ENCODE measurements around the gene PAMR1. TPM values are rescaled to one million over a fixed set of nuclear protein-coding genes. Genes with fewer than 3 reads are reported as not detected.

The PAMR1 gene
- total RNA-seq, 1 donor from 2014 or later, result not detected

DNA sequence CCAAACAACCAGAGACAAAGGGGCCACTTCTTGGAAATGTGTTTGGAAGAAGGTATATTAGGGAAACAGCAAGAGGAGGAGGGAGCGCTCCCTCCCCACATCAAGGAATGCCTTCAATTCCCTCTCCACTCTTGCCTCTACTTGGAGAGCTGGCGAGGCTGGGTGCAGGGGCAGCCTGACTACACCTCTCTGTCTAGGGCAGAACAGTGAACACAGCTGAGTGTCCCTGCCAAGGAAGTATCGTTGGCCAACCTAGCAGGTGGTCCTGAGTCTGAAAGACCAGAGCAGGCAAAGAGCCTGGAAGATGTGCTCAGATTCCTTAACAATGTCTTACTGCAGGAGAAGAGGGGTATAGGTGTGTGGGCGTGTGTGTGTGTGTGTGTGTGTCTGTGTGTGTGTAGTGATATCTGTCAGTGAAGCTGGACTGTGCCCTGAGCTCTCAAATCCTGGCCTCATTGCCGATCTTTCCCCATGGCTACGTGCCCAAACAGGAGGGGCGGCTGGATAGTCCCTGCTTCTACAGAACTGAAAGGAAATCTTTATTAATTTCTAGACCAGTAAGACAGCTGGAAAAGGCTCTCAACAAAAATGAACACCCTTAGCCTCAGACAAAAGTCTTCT lies 46.8 kb downstream of the PAMR1 start:
- DNase-seq, result no peak
- intact Hi-C loops (cut with micrococcal nuclease), result no loop called here
- no peak overlapping the region for H3K27ac Mint-ChIP-seq
- peaks cover 21% of the 10 kb centered on the region for H3K27me3 Mint-ChIP-seq
- H3K4me1 Mint-ChIP-seq, result no peaks in the 10 kb centered on the region
- no peaks in the 10 kb centered on the region for H3K36me3 Mint-ChIP-seq (ENCODE audit: low read depth)
- peaks cover 15% of the 10 kb centered on the region for H3K9me3 Mint-ChIP-seq
- H3K4me3 Mint-ChIP-seq, result no peak overlapping the region

- intact Hi-C loops (cut with micrococcal nuclease), result no loop called here
- H3K4me1 Mint-ChIP-seq, result no peaks in the 10 kb centered on the region
- H3K36me3 Mint-ChIP-seq (ENCODE audit: low read depth), result no peaks in the 10 kb centered on the region
- H3K27me3 Mint-ChIP-seq, result peaks cover 17% of the 10 kb centered on the region
- H3K27ac Mint-ChIP-seq, result no peak overlapping the region
- no peak overlapping the region for H3K4me3 Mint-ChIP-seq
- DNase-seq, result no peak
- H3K9me3 Mint-ChIP-seq, result peaks cover 14% of the 10 kb centered on the region
These were observed 47.5 kb downstream of the PAMR1 start for GRCh38 chr11:35477901-35478300.

GRCh38 chr11:35474688-35475087 lies 50.7 kb downstream of the PAMR1 start:
- H3K36me3 Mint-ChIP-seq (ENCODE audit: low read depth), result no peaks in the 10 kb centered on the region
- no peak overlapping the region for H3K27ac Mint-ChIP-seq
- peaks cover 11% of the 10 kb centered on the region for H3K27me3 Mint-ChIP-seq
- no peak overlapping the region for H3K4me3 Mint-ChIP-seq
- no peak for DNase-seq
- H3K4me1 Mint-ChIP-seq, result no peaks in the 10 kb centered on the region
- intact Hi-C loops (cut with micrococcal nuclease), result no loop called here
- H3K9me3 Mint-ChIP-seq, result peaks cover 10% of the 10 kb centered on the region

DNA sequence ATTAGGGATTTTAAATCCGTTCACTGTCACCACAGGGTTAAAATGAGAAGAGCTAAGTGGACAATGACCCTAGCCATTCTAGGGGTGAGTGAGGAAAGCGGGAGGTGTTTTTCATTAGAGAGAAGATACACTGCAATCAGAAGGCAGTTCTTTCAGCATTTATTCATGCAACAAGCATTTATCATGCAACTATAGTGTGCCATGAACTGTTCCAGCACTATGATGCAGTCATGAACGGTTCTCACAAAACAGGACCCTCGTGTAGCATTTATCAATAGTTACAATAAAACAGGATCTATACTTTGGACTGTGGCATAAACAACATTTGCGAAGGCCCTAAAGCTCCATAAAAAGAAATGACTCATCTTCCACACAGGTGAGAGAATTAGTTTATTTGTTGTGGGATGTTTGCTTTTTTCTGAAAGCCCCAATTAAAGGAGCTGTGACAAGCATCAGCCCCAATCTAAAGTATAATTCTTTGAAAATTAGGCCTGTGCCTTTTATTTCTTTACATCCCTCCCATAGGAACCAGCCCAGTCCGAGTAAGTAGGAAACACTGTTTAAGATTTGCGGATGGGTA lies 51.5 kb downstream of the PAMR1 start:
- H3K27ac Mint-ChIP-seq, result no peak overlapping the region
- H3K36me3 Mint-ChIP-seq (ENCODE audit: low read depth), result no peaks in the 10 kb centered on the region
- no peaks in the 10 kb centered on the region for H3K4me1 Mint-ChIP-seq
- H3K4me3 Mint-ChIP-seq, result no peak overlapping the region
- H3K9me3 Mint-ChIP-seq, result peaks cover 10% of the 10 kb centered on the region
- peaks cover 13% of the 10 kb centered on the region for H3K27me3 Mint-ChIP-seq
- intact Hi-C loops (cut with micrococcal nuclease), result no loop called here
- DNase-seq, result no peak

DNA sequence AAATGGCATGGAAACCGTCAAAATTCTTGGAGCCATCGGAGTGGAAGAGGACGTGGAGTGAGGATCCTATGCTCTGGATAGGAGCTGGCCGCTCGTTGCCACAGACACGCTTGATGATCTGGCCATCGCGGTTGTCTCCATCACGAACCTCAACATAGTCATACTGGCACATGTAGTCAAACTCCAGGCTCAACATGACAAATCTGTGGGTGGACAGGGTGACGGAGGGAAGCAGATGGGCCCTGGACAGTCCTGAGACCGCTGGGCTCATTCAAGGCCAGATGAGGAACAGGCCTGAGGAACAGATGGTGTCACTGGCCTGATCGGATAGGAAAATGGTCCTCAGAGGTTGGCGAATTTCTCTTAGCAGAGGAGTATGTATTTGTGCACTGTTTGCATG lies 54.8 kb downstream of the PAMR1 start:
- Mint-ChIP-seq H3K27me3 (peaks cover 8% of the 10 kb centered on the region), H3K4me1 (no peaks in the 10 kb centered on the region), H3K4me3 (no peak overlapping the region), H3K27ac (no peak overlapping the region), H3K9me3 (no peaks in the 10 kb centered on the region), H3K36me3 (ENCODE audit: low read depth) (no peaks in the 10 kb centered on the region)
- intact Hi-C loops (cut with micrococcal nuclease), result no loop called here
- DNase-seq, result no peak

- no peaks in the 10 kb centered on the region for H3K4me1 Mint-ChIP-seq
These were observed 59.4 kb downstream of the PAMR1 start for GRCh38 chr11:35466058-35466457.

GRCh38 chr11:35464308-35464707 lies 61.1 kb downstream of the PAMR1 start:
- H3K27ac Mint-ChIP-seq, result no peak overlapping the region
- DNase-seq, result no peak
- intact Hi-C loops (cut with micrococcal nuclease), result no loop called here
- no peaks in the 10 kb centered on the region for H3K9me3 Mint-ChIP-seq
- H3K4me1 Mint-ChIP-seq, result no peaks in the 10 kb centered on the region
- no peak overlapping the region for H3K4me3 Mint-ChIP-seq
- H3K36me3 Mint-ChIP-seq (ENCODE audit: low read depth), result no peaks in the 10 kb centered on the region
- peaks cover 15% of the 10 kb centered on the region for H3K27me3 Mint-ChIP-seq

More at GRCh38 chr11:35466058-35466457, 59.4 kb downstream of the PAMR1 start:
- H3K9me3 Mint-ChIP-seq, result no peaks in the 10 kb centered on the region
- H3K4me3 Mint-ChIP-seq, result no peak overlapping the region
- H3K27me3 Mint-ChIP-seq, result peaks cover 15% of the 10 kb centered on the region
- H3K36me3 Mint-ChIP-seq (ENCODE audit: low read depth), result no peaks in the 10 kb centered on the region
- intact Hi-C loops (cut with micrococcal nuclease), result no loop called here
- no peak overlapping the region for H3K27ac Mint-ChIP-seq
- no peak for DNase-seq

DNA sequence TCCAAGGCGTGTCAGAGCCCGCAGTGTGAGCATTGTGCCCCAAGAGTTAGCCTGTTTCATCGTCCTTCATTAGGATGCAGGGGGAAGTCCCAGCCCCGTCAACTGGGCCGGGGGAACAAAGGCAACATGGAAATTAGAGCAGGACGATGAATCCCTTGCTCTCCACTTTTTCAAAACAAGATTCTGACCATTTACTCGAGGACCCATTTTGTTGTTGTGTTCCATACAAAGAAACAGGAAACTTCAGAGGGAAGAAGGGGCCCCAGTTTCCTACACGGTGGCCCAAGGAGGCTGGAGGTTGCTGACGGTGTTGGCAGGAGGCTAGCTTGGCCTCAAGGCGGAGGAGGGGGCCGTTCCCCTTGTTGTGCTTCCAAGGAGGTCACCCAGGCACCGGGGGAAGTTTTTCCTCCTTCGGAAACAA lies 62.1 kb downstream of the PAMR1 start:
- no peak for DNase-seq
- no peaks in the 10 kb centered on the region for H3K4me1 Mint-ChIP-seq
- H3K9me3 Mint-ChIP-seq, result no peaks in the 10 kb centered on the region
- peaks cover 11% of the 10 kb centered on the region for H3K27me3 Mint-ChIP-seq
- no peak overlapping the region for H3K27ac Mint-ChIP-seq
- intact Hi-C loops (cut with micrococcal nuclease), result no loop called here
- no peak overlapping the region for H3K4me3 Mint-ChIP-seq
- no peaks in the 10 kb centered on the region for H3K36me3 Mint-ChIP-seq (ENCODE audit: low read depth)

DNA sequence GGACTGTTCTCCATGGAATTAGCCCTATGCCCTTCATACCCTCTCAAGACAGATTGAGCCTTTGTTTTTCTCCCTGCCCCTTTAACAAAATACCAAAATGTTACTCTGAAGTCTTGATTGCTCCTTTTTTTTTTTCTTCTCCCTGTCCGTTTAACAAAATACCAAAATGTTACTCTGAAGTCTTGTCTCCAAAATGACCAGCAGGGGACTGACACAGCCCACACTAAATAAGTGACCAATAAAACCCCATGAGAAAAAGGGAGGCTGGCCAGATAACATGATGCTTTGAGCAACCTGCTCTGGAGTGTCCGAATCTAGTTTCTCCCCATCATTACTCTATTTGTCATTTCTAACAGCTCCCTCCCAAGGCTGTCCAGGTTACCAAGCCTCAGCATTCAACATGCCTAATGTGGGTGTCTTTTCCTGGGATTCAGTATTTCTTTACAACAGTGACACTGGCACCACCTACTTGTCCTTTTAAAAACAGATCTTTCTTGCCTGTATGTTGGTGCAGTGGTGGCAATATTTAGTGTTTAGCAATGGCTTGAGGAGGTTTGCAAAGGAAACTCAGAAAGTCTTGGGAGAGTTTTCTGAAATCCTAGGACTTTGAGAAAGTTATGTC lies 63.4 kb downstream of the PAMR1 start:
- Mint-ChIP-seq H3K9me3 (no peaks in the 10 kb centered on the region), H3K4me1 (no peaks in the 10 kb centered on the region), H3K27ac (no peak overlapping the region), H3K27me3 (peaks cover 8% of the 10 kb centered on the region), H3K36me3 (ENCODE audit: low read depth) (no peaks in the 10 kb centered on the region), H3K4me3 (no peak overlapping the region)
- DNase-seq, result no peak
- intact Hi-C loops (cut with micrococcal nuclease), result no loop called here

GRCh38 chr11:35459489-35459888 lies 65.9 kb downstream of the PAMR1 start:
- H3K27me3 Mint-ChIP-seq, result peaks cover 18% of the 10 kb centered on the region
- H3K4me1 Mint-ChIP-seq, result no peaks in the 10 kb centered on the region
- intact Hi-C loops (cut with micrococcal nuclease), result no loop called here

GRCh38 chr11:35458846-35459245 lies 66.6 kb downstream of the PAMR1 start:
- Mint-ChIP-seq H3K4me1 (no peaks in the 10 kb centered on the region), H3K9me3 (no peaks in the 10 kb centered on the region), H3K27me3 (peaks cover 15% of the 10 kb centered on the region), H3K36me3 (ENCODE audit: low read depth) (no peaks in the 10 kb centered on the region), H3K4me3 (no peak overlapping the region), H3K27ac (no peak overlapping the region)
- intact Hi-C loops (cut with micrococcal nuclease), result no loop called here
- no peak for DNase-seq

More at GRCh38 chr11:35459489-35459888, 65.9 kb downstream of the PAMR1 start:
- Mint-ChIP-seq H3K36me3 (ENCODE audit: low read depth) (no peaks in the 10 kb centered on the region), H3K4me3 (no peak overlapping the region), H3K9me3 (no peaks in the 10 kb centered on the region), H3K27ac (no peak overlapping the region)
- no peak for DNase-seq

DNA sequence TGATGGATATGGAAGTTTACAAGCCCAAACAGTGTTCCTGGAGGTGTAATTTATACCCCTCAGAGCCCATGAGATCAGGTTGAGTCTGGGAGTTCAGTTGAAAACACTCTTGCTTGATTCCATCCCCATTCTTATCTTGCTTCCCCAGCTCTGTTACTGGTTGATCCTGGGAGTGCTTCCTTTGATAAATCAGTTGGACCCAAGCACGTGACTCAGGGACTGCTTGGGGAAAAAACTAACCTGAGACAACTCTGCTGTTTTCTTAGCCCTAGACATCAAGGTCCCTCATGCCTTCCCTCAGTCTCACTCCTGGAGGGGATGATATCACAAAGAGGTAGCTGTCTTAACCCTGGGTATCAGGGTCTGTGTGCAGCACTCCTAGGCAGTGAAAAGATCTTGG lies 71.1 kb downstream of the PAMR1 start:
- peaks cover 23% of the 10 kb centered on the region for H3K27me3 Mint-ChIP-seq
- no peaks in the 10 kb centered on the region for H3K4me1 Mint-ChIP-seq
- H3K27ac Mint-ChIP-seq, result no peak overlapping the region
- H3K4me3 Mint-ChIP-seq, result no peak overlapping the region
- intact Hi-C loops (cut with micrococcal nuclease), result no loop called here
- DNase-seq, result no peak
- no peaks in the 10 kb centered on the region for H3K9me3 Mint-ChIP-seq
- no peaks in the 10 kb centered on the region for H3K36me3 Mint-ChIP-seq (ENCODE audit: low read depth)

GRCh38 chr11:35436581-35437250 lies 88.7 kb downstream of the PAMR1 start:
- Mint-ChIP-seq H3K9me3 (no peaks in the 10 kb centered on the region), H3K36me3 (ENCODE audit: low read depth) (no peaks in the 10 kb centered on the region), H3K27me3 (peaks cover 26% of the 10 kb centered on the region), H3K27ac (no peak overlapping the region), H3K4me3 (no peak overlapping the region), H3K4me1 (no peaks in the 10 kb centered on the region)
- intact Hi-C loops (cut with micrococcal nuclease), result no loop called here
- DNase-seq, result no peak

DNA sequence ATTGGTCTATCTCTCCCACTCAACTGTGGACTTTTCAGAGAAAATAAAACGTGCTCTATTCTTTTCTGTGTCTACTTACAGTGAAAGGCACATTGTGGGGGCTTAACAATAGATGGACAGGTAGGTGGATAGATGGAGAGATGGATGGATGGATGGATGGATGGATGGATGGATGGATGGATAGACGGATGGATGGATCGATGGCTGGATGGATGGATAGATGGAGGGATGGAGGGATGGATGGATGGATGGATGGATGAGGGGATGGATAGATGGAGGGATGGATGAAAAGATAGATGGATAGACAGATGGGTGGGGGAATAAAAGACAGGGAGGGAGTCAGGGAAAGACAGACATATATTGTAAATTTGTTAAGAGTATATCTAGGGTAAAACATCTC lies 91.8 kb downstream of the PAMR1 start:
- H3K9me3 Mint-ChIP-seq, result no peaks in the 10 kb centered on the region
- no peak overlapping the region for H3K27ac Mint-ChIP-seq
- intact Hi-C loops (cut with micrococcal nuclease), result no loop called here
- no peak overlapping the region for H3K4me3 Mint-ChIP-seq
- H3K4me1 Mint-ChIP-seq, result no peaks in the 10 kb centered on the region
- no peak for DNase-seq
- peaks cover 22% of the 10 kb centered on the region for H3K27me3 Mint-ChIP-seq
- H3K36me3 Mint-ChIP-seq (ENCODE audit: low read depth), result no peaks in the 10 kb centered on the region

All from activated CD4-positive, alpha-beta T cell treated with anti-CD3 and anti-CD28 coated beads, Interleukin-2, amount 10 ng/mL, durations not matched to agents 24 days and 14 days (primary cell).